Activated CD4-positive, alpha-beta T cell treated with anti-CD3 and anti-CD28 coated beads for 1 hour (primary cell): ENCODE measurements around the gene PCGF2.

Experiments used
- DNase-seq: peaks from one replicate; pipeline ENCODE4 v3.0.0-alpha.2; 2020

The PCGF2 gene

DNA sequence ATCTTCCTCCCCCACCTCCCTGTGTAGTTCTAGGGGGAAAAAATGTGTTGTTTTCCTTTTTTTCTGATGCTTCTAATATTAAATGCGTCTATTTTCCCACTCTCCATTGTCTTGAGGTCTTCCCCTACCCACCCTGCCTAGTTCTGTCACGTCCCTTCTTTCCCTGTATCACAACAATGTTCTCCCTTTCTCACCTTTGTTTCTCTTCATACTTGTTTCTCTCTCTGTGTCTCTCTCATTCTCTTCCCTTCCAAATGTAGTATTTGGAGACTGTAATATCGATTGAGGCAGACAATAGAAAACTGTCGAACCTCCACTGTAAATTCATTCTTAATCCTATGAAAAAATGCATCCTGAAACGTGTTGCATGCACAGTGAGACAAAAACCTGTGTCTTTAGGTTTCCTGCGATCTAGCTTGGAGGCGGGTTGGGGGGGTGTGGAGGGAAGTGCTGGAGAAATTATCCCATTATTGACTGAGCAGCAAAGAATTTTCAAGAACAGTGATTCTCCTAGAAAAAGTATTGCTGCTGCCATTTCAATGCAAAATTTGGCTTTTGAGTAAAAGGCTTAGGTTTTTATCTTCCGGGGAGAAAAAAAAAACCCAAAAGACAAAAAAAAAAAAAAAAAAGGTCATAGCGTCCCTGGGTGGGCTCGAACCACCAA, 3.1 kb upstream of the PCGF2 start:
- DNase-seq = no peak

DNA sequence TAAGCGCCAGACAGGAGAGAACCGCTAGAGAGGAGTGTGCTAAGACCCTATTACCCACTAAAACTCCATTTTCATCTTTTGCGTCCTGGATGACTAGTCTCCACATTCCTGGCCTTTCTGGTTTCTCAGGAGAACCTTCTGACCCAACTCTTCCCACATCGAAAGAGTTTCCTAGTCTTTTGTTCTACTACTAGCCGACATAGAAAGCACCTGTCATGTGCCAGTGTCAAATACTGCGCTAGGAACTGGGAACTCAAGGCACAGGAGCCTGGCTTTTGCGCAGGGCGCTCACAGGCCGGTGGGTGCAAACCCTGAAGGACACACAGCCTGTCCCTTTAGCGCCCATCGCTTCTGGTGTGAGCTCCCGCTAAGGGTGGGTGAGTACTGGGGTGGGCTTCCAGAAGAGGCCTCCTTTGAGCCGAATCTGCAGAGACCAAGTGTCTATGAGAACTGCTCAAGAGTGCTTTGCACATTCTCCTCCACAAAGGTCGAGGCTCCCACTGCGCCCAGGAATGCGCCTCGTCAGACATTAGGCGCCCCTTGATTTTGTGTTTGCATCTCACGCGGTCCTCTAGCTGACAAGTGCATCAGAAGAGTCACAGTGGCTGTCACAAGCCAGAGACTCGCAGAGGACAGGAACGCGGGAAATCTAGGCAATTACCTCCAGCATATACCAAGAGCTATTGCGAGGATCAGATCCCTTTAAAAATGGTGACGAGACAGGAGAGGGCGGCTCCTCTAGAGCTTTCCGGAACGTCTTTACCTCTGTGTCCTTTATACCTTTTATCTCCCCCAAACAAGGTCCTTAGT, 2.4 kb upstream of the PCGF2 start:
- no peak for DNase-seq

DNA sequence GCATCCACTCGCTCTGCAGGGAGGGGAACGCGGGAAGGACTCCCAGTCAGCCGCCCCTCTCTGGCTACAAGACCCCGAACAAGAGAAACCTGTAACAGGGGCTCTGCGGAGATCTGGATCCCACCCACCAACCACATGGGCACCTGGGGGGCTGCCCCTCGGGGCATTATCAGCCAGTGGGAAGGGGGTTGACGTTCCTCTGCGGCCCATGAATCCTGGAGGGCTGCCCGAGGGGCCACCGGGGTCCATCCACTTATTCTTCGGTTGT, 1.8 kb upstream of the PCGF2 start:
- no peak for DNase-seq

DNA sequence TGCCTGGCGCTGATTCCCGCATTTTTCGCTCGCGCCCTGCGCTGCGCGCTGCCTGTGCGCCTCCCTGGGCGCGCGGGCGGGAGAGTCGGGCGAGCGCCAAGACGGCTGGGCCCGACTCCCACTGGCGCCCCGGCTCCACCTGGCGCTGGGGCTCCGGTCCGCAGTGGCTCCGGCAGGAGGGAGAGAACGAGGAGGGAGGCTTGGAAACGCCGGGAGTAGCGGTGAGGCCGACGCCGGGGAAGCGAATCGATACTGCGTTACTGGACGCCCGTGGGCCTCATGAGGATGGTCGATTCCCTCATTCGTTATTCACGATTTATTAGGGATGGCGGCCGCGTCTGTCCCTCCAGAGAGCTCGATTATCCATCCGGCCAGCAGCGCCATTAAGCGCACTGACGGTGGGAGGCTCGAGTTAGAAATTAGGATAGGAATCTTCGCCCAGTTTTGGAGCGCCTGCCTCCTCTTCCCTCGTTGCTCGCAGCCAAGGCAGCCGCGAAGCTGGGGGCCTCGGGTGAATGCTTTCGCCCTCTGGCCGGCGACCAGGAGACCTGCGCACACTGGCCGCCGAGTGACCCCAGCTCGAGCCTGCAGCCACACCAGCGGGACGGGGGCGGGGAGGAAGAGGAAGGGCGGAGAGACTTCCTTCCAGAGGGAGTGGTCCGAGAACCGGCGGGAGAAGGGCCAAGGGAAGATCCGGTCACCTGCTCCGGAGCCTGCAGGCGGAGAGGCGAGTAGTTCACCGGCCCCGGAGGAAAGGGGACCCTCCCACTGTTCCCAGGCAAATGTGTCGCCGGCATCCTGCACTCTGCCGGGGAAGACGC, 1.3 kb upstream of the PCGF2 start:
- no peak for DNase-seq

DNA sequence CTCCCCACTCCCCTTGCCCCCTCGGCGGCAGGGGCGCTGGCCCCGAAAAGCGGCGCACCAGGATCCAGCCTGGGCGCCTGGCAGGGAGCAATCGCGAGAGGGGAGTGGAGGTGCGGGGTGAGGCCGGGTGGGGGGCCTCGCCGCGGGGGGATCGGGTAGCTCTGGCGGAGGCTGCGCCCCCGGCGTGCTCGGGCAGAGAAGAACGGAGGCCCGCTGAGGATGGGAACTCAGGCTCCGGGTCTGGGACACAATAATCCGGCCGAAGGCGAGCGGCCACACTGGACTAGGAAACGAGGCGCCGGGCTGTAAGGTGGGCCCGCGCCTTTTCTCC, 721 bp upstream of the PCGF2 start:
- no peak for DNase-seq

DNA sequence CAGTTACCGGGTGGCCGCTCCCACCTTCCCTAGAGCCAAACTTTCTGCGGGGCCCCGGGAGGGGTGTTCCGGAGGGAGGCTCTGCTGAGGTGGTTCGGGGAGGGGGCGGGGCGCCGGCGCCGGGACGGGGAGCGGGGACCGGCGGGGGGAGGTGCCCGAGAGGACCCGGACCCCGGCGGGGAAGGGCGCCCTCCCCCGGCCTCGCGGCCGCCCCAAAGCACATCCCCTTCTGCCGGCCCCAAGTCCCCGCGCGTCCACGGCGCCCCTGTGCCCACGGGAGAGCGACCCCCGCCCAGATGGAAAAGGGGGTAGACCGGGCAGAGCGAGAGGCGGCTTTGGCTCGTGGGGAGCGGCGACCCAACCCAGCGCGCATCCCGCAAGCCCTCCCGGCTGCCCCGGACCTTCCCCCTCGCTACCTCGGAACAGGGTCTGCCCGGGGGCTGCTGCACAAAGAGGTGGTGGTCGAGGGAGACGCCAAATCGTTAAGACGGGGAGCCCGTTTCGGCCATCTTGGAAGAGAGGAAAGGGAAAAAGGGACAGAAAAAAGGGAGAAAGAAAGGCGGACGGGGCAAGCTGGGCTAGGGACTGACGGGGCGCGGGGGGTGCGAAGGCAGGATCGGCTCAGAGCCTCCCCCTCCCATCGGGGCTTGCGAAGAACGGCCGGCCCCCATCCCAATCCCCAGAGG, 530 bp downstream of the PCGF2 start:
- DNase-seq = no peak

DNA sequence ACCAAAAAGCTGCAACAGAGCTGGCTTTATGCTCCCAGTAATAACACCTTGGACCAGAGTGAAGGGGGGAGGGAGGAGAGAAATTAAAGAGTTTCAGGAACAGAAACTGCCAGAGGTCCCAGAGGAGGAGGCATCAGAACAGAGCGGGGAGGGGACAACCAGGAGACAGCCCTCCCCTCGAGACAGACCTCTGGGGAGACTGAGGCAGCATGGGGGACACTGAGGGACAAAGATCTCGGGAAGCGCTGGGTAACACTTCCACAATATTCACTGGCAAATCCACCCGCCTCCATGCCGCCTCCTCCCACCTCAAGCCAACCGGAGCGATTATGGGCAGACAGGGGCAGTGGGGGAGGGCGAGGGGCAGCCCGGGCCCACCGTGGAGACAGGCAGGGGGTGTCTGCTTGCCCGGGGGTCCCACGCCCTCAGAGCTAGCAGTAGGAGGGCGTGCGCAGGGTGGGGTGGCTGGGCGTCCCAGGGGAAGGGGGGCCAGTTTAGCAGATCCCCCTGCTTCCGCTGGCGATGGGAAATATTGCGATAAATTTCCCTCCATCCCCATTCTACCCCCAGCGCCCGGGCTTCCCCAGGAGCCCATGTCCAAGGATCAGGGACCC, 1.2 kb downstream of the PCGF2 start:
- DNase-seq = no peak

DNA sequence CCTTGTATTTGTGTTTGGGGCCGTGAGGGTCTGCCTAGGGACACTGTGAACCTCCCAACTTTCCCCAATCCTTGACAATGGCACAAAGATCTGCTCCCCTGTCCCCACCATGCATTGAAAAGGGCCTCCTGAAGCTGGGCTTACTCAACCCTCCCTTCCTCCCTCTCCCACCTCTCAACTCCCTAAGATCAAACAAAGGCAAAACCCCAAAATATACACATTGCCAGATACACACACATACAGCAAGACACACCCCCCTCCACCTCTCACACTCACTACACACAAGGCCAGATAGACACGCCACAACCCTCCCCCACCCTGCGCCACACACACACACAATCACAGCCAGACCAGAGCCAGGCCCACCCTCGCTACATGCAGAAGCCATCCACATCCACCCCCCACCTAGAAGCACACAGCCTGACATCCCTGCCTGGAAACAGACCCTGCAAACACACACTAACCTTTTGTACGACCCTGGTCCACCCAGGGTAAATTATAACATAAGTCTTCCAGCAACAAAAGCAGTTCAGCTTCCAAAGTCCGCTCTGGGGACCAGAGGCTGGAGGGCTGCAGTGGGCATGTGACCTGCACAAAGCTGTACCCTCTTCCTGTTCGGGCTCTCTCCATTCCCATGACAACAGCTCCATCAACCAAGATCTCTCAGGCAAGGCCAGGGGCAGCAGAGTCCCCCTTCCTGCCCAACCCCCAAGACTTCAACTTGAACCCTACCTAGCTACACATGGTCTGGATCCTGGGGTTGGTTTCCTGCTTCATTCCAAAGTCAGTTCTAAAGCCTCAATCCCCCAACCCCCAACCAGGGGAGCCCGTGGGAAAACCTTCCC, 1.9 kb downstream of the PCGF2 start:
- no peak for DNase-seq

DNA sequence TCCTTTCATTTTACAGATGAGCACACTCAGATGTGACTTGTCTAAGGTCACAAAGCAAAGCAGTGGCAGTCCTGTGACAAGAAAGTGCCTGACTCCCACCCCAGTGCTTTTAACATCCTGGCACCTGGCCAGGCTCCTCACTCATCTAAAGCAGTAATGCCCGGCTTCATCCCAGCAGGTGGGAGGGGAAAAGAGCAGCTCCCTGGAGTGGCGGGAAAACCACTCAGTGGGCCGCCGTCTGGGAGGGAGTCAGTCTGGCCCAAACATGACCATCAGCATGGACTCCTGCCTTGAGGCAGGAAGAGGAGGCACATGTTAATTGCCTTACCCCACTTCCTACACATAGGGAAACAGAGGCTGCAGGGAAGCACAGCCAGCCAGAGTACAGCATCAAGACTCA, 2.6 kb downstream of the PCGF2 start:
- DNase-seq = no peak

DNA sequence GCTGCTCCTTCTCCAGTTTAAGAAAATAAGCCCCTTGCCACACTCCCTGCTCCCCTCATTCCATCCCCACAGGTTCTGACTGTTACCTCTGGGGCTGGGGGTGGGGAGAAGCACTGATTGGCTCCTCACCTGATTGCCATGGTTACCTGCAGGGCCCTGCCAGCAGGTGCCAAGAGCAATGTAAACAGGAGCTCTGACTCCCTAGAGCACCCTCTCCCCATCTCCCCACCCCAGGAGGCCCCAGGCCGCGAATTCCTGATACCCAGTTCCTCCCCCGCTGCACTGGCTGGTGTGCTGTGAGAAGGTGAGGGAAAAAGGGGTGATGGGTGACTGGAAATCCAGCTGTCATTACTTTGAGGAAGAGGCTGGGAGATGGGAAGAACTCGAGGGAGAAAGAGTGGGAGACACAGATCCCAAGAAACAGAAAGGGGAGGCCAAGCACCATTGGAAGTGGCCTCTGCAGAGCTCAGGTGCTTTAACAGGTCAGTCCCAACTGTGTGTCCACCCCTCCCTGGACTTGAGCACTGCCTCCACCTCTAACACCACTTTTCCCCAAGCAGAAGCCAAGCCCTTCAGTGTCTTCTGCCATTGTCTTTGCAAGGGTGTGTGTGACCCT, 4.5 kb downstream of the PCGF2 start:
- no peak for DNase-seq

DNA sequence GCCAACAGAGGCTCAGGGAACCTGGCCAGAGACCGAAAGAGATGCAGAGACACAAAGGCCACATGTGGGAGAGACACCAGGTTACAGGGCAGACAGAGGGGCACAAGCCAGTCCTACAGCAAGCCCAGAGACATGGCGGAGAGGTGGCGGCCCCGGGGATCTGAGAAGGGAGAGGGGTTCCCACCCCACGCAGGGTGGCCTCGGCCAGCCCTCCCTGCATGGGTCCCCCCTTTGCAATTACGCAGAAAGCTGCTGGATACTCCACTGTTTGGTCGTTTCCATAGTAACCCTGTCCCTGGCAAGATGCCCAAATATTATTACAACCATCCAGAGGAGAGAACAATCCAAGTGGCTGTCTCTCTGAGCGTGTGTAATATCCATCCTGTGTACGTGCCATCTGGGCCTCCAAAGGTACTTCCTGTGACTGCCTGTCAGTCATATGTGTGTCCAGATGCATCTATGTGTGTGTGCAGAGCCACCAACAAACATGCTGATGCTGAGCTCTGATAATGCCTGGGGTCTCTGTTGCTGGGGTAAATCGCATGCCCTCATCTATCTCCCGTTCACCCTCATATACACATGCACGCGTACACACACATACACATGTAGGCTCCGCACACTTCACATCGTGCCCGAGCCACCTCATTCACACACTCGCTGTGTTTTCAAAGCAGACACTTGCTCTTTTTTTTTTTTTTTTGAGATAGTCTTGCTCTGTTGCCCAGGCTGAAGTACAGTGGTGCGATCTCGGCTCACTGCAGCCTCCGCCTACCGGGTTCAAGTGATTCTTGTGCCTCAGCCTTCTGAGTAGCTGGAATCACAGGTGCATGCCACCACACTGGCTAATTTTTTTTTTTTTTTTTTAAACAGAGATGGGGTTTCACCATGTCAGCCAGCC, 5.5 kb downstream of the PCGF2 start:
- DNase-seq = no peak

DNA sequence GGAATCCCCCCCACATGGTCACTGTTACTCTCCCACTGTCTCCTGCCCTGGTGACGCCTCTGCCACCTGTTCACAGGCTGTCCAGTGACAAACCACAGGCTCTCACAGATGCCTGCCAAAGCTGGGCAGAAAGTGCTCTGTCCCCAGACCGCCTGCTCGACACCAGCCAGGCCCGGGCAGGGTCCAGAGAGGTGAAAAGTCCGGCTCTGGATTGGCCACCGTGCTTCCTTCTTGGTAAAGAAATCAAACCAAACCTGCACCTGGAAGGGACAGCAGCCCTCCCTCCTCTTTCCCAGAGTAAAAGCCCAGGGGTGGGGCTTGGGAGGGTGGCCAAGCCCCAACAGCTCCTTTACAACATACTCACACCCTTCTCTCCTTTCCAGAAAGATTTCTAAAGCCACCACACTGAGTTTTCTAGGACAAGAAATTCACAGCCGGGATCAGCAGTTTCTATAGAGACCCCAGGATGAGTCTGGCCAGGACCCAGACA, 6.2 kb downstream of the PCGF2 start:
- DNase-seq = no peak

DNA sequence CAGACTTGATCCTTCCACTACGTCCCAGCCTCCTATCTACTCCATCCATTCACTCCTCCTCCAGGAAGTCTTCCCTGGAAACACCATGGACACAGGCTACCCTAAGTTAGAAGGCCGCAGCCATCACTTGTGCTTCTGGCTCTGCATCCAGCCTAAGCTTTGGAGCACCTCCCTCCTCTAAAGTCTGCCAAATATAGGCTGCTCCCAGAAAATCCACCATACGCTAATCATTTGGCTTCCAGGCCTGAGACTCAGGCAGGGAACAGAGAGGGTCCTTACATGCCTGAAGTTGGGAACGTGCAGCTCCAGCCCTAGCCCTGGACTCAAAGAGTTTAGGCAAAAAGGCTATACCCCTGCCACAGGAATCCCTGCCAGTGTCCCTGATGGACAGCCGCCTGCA, 6.7 kb downstream of the PCGF2 start:
- no peak for DNase-seq

DNA sequence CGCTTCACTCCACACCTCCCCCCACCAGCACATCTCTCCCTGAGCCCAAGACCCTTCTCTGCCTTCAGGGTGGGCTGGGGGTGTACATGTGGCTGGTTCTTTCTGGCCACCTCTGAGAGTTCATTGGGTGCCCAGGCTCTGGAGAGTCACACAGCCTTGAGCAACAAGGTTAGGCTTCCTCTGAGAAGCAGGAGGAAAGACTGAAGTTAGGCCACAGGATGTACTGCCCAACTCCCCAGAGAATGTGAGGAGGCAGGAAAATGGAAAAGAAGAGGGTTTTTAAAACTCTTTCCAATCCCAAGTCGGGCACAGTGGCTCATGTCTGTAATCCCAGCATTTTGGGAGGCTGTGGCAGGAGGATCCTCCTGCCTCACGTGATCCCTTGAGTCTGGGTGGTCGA, 7.3 kb downstream of the PCGF2 start:
- DNase-seq = no peak

DNA sequence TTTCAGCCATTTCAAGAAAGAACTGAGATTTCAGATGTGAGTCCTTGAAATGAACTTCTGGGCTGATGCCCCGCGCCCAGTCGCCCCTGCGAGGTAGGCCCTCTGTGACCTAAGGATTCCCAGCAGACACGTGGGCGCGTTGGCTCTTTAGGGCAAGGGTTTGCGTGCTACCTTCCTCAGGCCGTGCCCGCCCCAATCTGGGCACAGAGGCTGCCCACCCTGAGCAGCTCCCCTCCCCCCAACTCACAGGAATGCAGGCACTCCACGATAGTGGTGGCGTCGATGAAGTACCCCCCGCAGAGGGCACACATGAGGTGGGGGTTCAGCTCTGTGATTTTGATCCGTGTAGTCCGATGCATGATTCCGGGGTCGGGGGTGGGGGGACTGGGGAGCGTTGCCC, 8.1 kb downstream of the PCGF2 start:
- no peak for DNase-seq

DNA sequence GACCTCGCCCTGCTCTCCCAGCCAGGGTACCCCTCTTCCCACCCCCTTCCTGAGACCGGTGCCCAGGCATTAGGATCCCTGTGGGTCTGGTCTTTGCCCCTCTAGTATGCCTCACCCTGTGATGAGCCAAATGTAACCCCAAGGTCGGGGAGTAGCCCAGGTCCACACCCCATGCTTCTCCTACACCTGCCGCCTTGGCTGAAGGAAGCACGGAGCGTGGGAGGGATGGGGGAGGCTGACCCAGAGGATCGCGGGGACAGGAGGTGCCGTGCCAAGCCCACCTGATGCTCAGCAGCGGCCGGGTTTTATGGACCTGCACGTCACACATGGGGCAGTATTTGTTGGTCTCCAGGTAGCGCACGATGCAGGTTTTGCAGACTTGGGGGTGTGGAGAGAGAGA, 8.8 kb downstream of the PCGF2 start:
- DNase-seq = no peak

DNA sequence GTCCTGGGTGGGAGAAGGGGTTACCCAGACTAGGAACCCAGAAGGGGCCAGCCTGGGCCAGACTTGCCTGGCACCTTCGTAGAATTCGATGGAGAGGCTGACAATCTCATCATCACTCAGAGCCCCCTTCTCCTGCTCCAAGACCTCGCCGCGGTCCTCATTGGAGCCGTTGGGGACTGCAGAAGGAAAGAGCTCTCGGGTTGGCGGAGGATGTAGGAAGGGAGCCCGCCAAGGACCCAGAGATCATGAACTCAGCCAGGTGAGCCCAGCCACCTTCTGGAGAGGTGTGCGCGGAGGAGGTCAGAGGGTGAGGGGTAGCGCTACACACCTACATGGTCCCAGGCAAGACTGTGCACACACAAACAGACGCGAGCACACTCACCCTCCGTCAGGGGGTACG, 9.4 kb downstream of the PCGF2 start:
- no peak for DNase-seq

DNA sequence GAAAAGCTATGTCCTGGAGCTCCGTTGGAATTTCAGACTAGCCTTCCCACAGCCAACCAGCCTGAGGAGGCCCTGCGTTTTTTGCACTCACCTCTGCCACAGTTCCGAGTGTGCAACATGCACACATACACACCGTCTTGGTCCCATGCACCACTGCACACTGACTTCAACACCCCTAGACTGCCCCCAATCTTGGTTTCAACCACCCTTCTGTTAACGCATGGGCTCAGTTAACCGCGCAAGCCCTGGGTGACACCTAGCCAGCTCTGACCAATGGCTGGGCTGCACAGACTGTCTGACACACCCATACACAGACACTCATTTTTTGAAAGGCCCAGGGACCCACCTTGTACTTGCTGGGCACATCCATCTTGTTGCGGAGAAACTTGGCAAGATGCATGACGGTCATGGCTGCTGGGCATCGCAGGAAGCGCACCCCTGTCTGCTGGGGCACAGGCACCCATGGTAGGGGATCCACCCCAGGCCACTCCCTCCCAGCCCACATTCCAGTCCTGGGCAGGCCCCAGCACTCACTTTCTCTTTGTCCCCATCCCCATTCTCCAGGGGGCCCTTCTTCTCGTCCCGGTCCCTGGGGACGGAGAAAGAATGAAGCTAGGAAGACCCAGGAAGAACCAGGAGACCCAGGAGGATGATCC, 10.0 kb downstream of the PCGF2 start:
- DNase-seq = no peak

DNA sequence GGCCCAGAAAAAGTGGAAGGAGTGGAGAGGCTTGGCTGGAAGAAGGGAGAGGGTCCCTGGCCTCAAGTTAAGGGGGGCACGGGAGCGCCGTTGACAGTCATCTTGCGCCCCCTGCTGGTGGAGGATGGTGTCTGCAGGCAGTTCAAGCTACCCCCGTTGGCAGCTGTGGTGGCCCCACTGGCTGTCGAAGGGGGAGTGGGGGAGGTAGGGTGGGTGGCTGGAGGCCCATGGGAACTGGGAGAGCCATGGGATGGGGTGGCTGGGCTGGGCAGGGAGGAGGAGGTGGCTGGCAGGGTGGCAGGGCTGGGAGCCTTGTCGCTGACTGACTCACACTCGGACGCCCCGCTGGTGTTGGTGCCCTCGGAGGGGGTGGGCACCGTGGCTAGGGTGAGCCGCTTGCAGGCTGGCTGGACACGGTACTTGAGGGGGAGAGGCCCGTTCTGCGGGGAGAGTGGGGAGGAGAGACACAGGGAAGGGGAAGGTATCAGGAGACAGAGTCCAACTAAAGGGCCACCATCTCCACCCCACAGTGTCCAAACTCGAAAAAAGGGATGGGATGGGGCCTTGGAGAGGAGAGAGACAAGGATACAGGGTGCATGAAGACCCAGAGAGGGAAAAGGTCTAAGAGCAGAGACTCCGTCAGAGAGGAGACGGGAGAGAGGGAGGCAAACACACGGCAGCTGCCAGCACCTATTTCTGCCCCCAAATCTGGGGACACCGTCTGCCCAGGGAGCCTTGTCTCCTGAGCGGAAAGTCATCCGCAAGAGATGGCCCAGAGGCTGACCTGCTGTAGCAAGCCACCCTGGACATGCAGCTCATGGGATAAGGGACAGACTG, 12.8 kb downstream of the PCGF2 start:
- peak; percentile 66 for DNase-seq
